Measurements from ENCODE around the gene GPR55. TPM values are rescaled to one million over a fixed set of nuclear protein-coding genes. Genes with fewer than 3 reads are reported as not detected.

Gene GPR55
- total and polyA plus RNA-seq, 2 of the 8 experiments (the other 6 are each of a cell fraction or from before 2014, with no cell fraction given) = not detected

DNA sequence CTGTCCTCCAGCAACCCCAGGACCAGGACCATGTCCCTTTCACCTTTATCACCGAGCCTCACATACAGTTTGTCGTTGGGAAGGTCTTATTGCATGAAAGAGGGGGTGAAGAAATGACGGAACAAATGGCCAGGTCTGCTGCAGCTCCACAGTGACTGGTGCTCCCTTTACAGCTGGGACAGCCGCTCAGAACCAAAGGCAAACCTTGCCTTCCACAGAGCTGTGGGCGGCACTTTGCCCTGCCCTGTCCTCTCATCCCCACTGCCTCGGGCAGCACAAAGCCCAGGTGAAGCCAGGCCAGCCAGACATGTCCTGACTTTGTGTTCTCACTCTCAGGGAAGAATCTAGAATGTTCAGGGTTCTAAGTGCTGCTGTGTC lies 961 bp downstream of the GPR55 start (continued):
- TF ChIP-seq CHD2 (IDR thresholded peaks at IDR 0.05; ENCODE audit: low read length) (no peak), EZH2 (IDR thresholded peaks at IDR 0.05; ENCODE audit: low read depth, low read length, severe bottlenecking) (no peak), TAF7 (optimal IDR thresholded peaks at IDR 0.05; ENCODE audit: borderline replicate concordance, low read depth, low read length) (no peak), EGR1 (IDR thresholded peaks at IDR 0.05; ENCODE audit: borderline replicate concordance, low read depth, low read length) (no peak)

Data from H1 (cell line).